HepG2 (cell line): Measurements from ENCODE around the gene EPB41L2. TPM values are rescaled to one million over a fixed set of nuclear protein-coding genes. Genes with fewer than 3 reads are reported as not detected.

Experiments used
- ATAC-seq: fragments of 200-7000 bp; cut with Tn5 transposase; 3 replicates; pipeline ENCODE4 v1.9.1; 2020; ENCODE audit warnings: mild to moderate bottlenecking, moderate library complexity
- BruUV-seq: library from RNA; stranded (reverse); fragments of 400-500 nt; replicated peaks from 2 replicates; lab custom pipeline; 2021; lab: Mats Ljungman, UMichigan
- CTCF ChIA-PET: fragments of 300-600 bp; formaldehyde crosslinking; extraction: SDS; loops from one replicate; lab custom pipeline; 2021; ENCODE audit warnings: low total read pairs, inconsistent platforms, low intra/inter-chr PET ratio; lab: Yijun Ruan, JAX
- POLR2A ChIA-PET: fragments of 350-600 bp; sonication (Branson Sonifier 250); formaldehyde crosslinking; loops from one replicate; lab custom pipeline; 2020; ENCODE audit warnings: antibody characterized with exemption, inconsistent platforms; lab: Yijun Ruan, JAX
- DNase-seq: peaks from one replicate; pipeline ENCODE4 v3.0.0-alpha.2; 2015; ENCODE audit warnings: low spot score
- FAIRE-seq: peaks from 3 replicates; lab custom pipeline; 2011; peaks lifted over from hg19 to GRCh38; lab: Jason Lieb, UNC
- H2AFZ ChIP-seq: one replicate; pipeline ENCODE4 v1.6.1; 2011; ENCODE audit warnings: low read length, inconsistent platforms
- H3K27ac ChIP-seq: fragments of 300-600 bp; 3 replicates; pipeline ENCODE4 v1.8.0; 2011; ENCODE audit warnings: mixed run types, mild to moderate bottlenecking, mixed read lengths, low read length, inconsistent platforms; ENCODE audit not compliant: insufficient read depth; ENCODE audit errors: extremely low read length
- H3K27me3 ChIP-seq, 2 experiments: fragments of 200-600 bp in 1 of 2; 2 replicates in 1 of 2; 3 replicates in 1 of 2; pipeline versions ENCODE4 v1.6.0 to v1.8.0; 2011; ENCODE audit warnings: low read length in 2 of 2, mild to moderate bottlenecking in 2 of 2, moderate library complexity in 2 of 2, inconsistent platforms in 1 of 2; ENCODE audit not compliant: insufficient read depth in 2 of 2, control insufficient read depth in 1 of 2
- H3K36me3 ChIP-seq, 2 experiments: fragments of 200-600 bp in 1 of 2; replicated peaks in 1 of 2; 2 replicates in 1 of 2; 3 replicates in 1 of 2; pipeline versions ENCODE4 v1.5.1 to v1.8.0; 2011; ENCODE audit warnings: low read length in 2 of 2, inconsistent platforms in 1 of 2; ENCODE audit not compliant: insufficient read depth in 2 of 2, control insufficient read depth in 1 of 2
- H3K4me1 ChIP-seq: 2 replicates; pipeline ENCODE4 v1.5.1; 2012; ENCODE audit warnings: low read length, inconsistent platforms; ENCODE audit not compliant: insufficient read depth
- H3K4me2 ChIP-seq: 2 replicates; pipeline ENCODE4 v1.6.0; 2011; ENCODE audit warnings: low read depth, low read length, inconsistent platforms
- H3K4me3 ChIP-seq, 3 experiments: fragments of 200-600 bp in 1 of 3; sonication (generic), shearing (Covaris generic) in 1 of 3; replicated peaks in 1 of 3; 2 replicates each; pipeline ENCODE4 v1.5.1; 2011 to 2016; ENCODE audit warnings: low read length in 3 of 3, inconsistent platforms in 2 of 3, low read depth in 2 of 3, mild to moderate bottlenecking in 2 of 3, control low read depth in 1 of 3, mixed read lengths in 1 of 3; ENCODE audit not compliant: insufficient read depth in 1 of 3
- H3K79me2 ChIP-seq: one replicate; pipeline ENCODE4 v1.6.1; 2011; ENCODE audit warnings: low read length, inconsistent platforms; ENCODE audit not compliant: insufficient read depth
- H3K9ac ChIP-seq: 2 replicates; pipeline ENCODE4 v1.6.0; 2011; ENCODE audit warnings: mild to moderate bottlenecking, low read depth, low read length, inconsistent platforms; ENCODE audit not compliant: insufficient read depth
- H3K9me3 ChIP-seq: 2 replicates; pipeline ENCODE4 v1.5.1; 2012; ENCODE audit warnings: mild to moderate bottlenecking, low read length
- H4K20me1 ChIP-seq: 2 replicates; pipeline ENCODE4 v1.6.0; 2011; ENCODE audit warnings: inconsistent platforms, mild to moderate bottlenecking, low read length, moderate library complexity; ENCODE audit not compliant: insufficient read depth
- CREB1 ChIP-seq, 2 experiments: fragments of 450-650 bp in 1 of 2; IDR thresholded peaks; 2 replicates each; pipeline ENCODE4 v1.6.1; 2016 to 2017; ENCODE audit warnings: control low read depth in 1 of 2, mild to moderate bottlenecking in 1 of 2, missing compliant biosample characterization in 1 of 2, missing genetic modification characterization in 1 of 2
- HNRNPH1 ChIP-seq: fragments of 200-400 bp; formaldehyde crosslinking; optimal IDR thresholded peaks from 2 replicates; pipeline ENCODE3; 2017; ENCODE audit warnings: mild to moderate bottlenecking, low read depth, low read length
- RFX5 ChIP-seq: IDR thresholded peaks from 2 replicates; pipeline ENCODE4 v1.6.1; 2011; ENCODE audit warnings: low read depth, low read length, improper control_type of control experiment
- ZNF263 ChIP-seq: sonication (generic); formaldehyde crosslinking; IDR thresholded peaks from 2 replicates; pipeline ENCODE4 v1.4.0; 2020; ENCODE audit warnings: missing genetic modification reagents
- ZNF660 ChIP-seq: sonication (generic); formaldehyde crosslinking; IDR thresholded peaks from 2 replicates; pipeline ENCODE4 v1.5.1; 2020; ENCODE audit warnings: mild to moderate bottlenecking, low read depth, missing genetic modification reagents, borderline replicate concordance
- WGBS: methylation state at CpG from one replicate; pipeline ENCODE4 v1.1.6; 2017; ENCODE audit warnings: low lambda C conversion rate; 5-methylcytosine and 5-hydroxymethylcytosine counted together
- in situ Hi-C: cut with HindIII; loops from 2 replicates; pipeline ENCODE4 v1.10.0; 2017; ENCODE audit warnings: low pct_unique_long_range_greater_than_20kb; ENCODE audit not compliant: extremely low pct_ligation_motif_present
- intact Hi-C: fragments of 100-400 bp; cut with micrococcal nuclease; formaldehyde crosslinking; loops from one replicate; pipeline ENCODE4 v1.10.0; 2022; ENCODE audit not compliant: unreplicated experiment
- polyA plus RNA-seq, 8 experiments: library from polyadenylated mRNA; depleted of rRNA in 3 of 8; stranded (reverse) in 7 of 8; unstranded in 1 of 8; fragments of >200 nt; fragmentation: Illumina TruSeq in 4 of 8; extraction: Trizol in 4 of 8; gene quantifications; 2 replicates each; pipeline versions ENCODE4 v1.2.1 to v1.2.3, GENCODE V29; 2011 to 2016; ENCODE audit warnings: low read depth in 4 of 8, missing spikeins in 1 of 8, mixed read lengths in 1 of 8; ENCODE audit not compliant: insufficient read depth in 1 of 8
- total RNA-seq, 5 experiments: library from RNA; depleted of rRNA; stranded (reverse); fragments of >200 nt; fragmentation: Illumina TruSeq; extraction: Trizol; gene quantifications; 2 replicates each; pipeline ENCODE4 v1.2.3, GENCODE V29; 2016; ENCODE audit warnings: low read depth in 1 of 5
- TF ChIP-seq, protein P1 (sequence below): IDR thresholded peaks from 2 replicates; pipeline ENCODE4 v1.6.1; 2016; ENCODE audit warnings: low read depth, missing genetic modification reagents, missing compliant biosample characterization

The EPB41L2 gene
- total and polyA plus RNA-seq, 2 of the 13 experiments (the other 11 are each of a cell fraction or from before 2014, with no cell fraction given) = 41.7 to 56.4 TPM

DNA sequence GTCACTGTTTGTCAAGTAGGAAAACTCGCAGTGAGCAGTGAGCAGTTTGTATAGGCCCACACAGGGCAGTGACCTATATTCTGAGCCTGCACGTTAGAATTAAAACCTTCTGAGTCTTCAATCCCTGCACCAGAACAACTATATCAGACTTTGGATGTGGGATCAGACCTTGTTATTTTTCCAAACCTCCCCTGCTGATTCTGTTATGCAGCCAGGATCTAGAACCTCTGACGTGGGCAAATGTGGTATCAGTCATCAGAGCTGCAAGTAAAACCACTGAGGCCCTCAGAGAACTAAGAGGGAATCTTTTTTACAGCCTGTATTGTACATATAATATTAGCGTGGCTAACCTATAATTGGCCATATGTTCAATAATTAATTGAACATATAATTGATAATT, 40.3 kb upstream of the EPB41L2 start:
- peak overlapping the region; percentile 30 for H3K4me2 ChIP-seq
- H3K27ac ChIP-seq = no peak overlapping the region
- FAIRE-seq (no peak), DNase-seq (no peak), ATAC-seq (peak; percentile 45; the same call in 1 of the 3 replicates)
- no peaks in the 10 kb centered on the region for H3K79me2 ChIP-seq
- ChIA-PET POLR2A (no interaction called here), CTCF (no interaction called here)
- H3K4me1 ChIP-seq = peaks cover 44% of the 10 kb centered on the region
- intact Hi-C loops (no loop called here), in situ Hi-C loops (no loop called here)
- no peaks in the 10 kb centered on the region for H3K36me3 ChIP-seq
- H3K4me3 ChIP-seq = no peak overlapping the region
- WGBS = 10% methylated on average over 4 of the region's 4 CpGs
- TF ChIP-seq CREB1 (IDR thresholded peaks at IDR 0.05) = peak; percentile 40; the same call in 1 of the 2 replicates
- TF ChIP-seq CREB1 (CRISPR knock-in tag; IDR thresholded peaks at IDR 0.05) = no peak
- no peak for TF ChIP-seq HNRNPH1
- H3K9ac ChIP-seq = no peak overlapping the region
- BruUV-seq = no TSS peak
- no peaks in the 10 kb centered on the region for H4K20me1 ChIP-seq
- no peak overlapping the region for H2AFZ ChIP-seq
- peaks cover 0 to 1% of the 10 kb centered on the region in 2 experiments; a peak in 1 of 5 replicates for H3K27me3 ChIP-seq
- 0 out of 2 replicates have a peak, but pooled peaks cover 4% of the 10 kb centered on the region for H3K9me3 ChIP-seq

DNA sequence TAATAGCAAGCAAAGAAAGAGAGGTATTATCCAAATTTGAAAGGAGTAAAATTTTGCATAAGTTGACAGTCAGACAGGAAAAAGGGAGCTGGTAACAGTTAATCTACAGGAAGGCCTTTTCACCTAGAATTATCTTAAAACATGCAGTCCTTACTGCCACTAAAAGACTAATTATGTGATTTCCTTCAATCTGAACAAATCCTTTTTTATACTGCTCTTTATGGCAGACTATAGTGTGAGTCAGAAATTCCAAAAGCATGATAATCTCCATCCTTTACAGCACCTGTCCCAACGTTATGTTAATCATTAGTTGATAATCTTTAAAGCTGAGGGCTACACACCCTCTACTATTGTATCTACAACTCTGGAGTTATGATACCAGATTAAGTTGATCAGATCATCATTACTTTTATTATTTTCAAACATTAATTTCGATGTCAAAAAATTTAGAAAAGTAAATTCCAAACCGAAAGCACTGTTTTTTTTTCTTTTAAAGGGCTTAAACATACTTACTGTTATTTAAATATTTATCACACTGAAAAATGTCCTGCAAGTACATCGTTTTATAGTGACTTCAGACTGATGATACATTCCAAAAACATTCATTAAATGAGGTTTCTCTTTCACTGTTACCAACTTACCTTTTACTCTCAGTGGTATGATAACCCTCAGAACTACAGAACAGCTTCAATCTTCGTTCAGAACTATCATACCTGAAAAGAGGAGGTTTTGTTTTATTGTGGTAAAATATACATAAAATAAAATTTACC, 39.1 kb upstream of the EPB41L2 start:
- peaks cover 32% of the 10 kb centered on the region for H3K4me1 ChIP-seq
- 0 out of 2 replicates have a peak, but pooled peaks cover 4% of the 10 kb centered on the region for H3K9me3 ChIP-seq
- FAIRE-seq (no peak), DNase-seq (no peak), ATAC-seq (no peak)
- in situ Hi-C loops = no loop called here
- H3K27me3 ChIP-seq = peaks cover 0 to 1% of the 10 kb centered on the region in 2 experiments; a peak in 1 of 5 replicates
- H3K4me2 ChIP-seq = no peak overlapping the region
- ChIA-PET POLR2A (no interaction called here), CTCF (no interaction called here)
- H3K79me2 ChIP-seq = no peaks in the 10 kb centered on the region
- H3K36me3 ChIP-seq = no peaks in the 10 kb centered on the region
- no peak overlapping the region for H3K4me3 ChIP-seq
- H3K9ac ChIP-seq = no peak overlapping the region
- BruUV-seq = no TSS peak
- no peaks in the 10 kb centered on the region for H4K20me1 ChIP-seq
- no peak overlapping the region for H3K27ac ChIP-seq
- intact Hi-C loops = no loop called here
- WGBS = 15% methylated on average over 5 of the region's 5 CpGs
- H2AFZ ChIP-seq = no peak overlapping the region
- TF ChIP-seq, protein P1, sequence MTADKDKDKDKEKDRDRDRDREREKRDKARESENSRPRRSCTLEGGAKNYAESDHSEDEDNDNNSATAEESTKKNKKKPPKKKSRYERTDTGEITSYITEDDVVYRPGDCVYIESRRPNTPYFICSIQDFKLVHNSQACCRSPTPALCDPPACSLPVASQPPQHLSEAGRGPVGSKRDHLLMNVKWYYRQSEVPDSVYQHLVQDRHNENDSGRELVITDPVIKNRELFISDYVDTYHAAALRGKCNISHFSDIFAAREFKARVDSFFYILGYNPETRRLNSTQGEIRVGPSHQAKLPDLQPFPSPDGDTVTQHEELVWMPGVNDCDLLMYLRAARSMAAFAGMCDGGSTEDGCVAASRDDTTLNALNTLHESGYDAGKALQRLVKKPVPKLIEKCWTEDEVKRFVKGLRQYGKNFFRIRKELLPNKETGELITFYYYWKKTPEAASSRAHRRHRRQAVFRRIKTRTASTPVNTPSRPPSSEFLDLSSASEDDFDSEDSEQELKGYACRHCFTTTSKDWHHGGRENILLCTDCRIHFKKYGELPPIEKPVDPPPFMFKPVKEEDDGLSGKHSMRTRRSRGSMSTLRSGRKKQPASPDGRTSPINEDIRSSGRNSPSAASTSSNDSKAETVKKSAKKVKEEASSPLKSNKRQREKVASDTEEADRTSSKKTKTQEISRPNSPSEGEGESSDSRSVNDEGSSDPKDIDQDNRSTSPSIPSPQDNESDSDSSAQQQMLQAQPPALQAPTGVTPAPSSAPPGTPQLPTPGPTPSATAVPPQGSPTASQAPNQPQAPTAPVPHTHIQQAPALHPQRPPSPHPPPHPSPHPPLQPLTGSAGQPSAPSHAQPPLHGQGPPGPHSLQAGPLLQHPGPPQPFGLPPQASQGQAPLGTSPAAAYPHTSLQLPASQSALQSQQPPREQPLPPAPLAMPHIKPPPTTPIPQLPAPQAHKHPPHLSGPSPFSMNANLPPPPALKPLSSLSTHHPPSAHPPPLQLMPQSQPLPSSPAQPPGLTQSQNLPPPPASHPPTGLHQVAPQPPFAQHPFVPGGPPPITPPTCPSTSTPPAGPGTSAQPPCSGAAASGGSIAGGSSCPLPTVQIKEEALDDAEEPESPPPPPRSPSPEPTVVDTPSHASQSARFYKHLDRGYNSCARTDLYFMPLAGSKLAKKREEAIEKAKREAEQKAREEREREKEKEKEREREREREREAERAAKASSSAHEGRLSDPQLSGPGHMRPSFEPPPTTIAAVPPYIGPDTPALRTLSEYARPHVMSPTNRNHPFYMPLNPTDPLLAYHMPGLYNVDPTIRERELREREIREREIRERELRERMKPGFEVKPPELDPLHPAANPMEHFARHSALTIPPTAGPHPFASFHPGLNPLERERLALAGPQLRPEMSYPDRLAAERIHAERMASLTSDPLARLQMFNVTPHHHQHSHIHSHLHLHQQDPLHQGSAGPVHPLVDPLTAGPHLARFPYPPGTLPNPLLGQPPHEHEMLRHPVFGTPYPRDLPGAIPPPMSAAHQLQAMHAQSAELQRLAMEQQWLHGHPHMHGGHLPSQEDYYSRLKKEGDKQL (CRISPR knock-in tag) = no peak
- TF ChIP-seq ZNF263 = no peak
- TF ChIP-seq ZNF660 (CRISPR knock-in tag) = no peak
- TF ChIP-seq RFX5 = no peak
